ENCODE data around the gene GPC6. TPM values are rescaled to one million over a fixed set of nuclear protein-coding genes. Genes with fewer than 3 reads are reported as not detected.

Gene GPC6
- total RNA-seq, 2 experiments from 2014 or later, result not detected

DNA sequence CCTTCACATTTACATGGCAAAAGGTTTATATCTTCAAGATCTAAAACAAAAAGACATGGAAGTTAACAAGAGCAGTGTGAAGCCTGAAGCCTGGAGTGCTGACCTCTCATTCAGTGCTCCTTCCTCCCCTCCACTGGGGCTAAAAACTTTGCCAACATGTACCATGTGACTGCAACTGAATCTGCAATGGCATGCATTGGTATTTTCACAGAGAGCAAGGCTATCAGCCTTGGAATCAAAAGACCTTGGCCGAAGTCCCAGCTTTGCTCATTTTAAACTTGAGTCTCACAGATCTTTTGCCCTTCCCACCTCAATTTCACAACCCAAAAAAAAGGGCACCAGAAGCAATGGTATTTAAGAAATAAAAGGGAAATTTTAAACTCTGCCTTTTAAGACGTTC, 927.8 kb downstream of the GPC6 start:
- Histone ChIP-seq H4K20me1 (ENCODE audit: insufficient read depth, low read length) (no peaks in the 10 kb centered on the region), H2AFZ (ENCODE audit: low read length) (no peak overlapping the region), H3K4me2 (ENCODE audit: low read length) (no peak overlapping the region), H3K4me1 (ENCODE audit: insufficient read depth, low read length, poor library complexity, severe bottlenecking) (no peaks in the 10 kb centered on the region), H3K79me2 (ENCODE audit: insufficient read depth, low read depth, low read length) (no peaks in the 10 kb centered on the region), H3K27ac (ENCODE audit: low read depth, low read length, poor library complexity, severe bottlenecking) (no peak overlapping the region), H3K9me2 (ENCODE audit: insufficient read depth, low read length) (no peaks in the 10 kb centered on the region), H3K36me3 (ENCODE audit: insufficient read depth, low read length) (no peaks in the 10 kb centered on the region), H3K4me3 (ENCODE audit: low read depth, low read length, poor library complexity, severe bottlenecking) (no peak overlapping the region), H3K9me3 (ENCODE audit: low read length) (no peaks in the 10 kb centered on the region)
- DNase-seq (ENCODE audit: low spot score), result no peak
- intact Hi-C loops (cut with micrococcal nuclease; ENCODE audit: unreplicated experiment), result no loop called here
- BruUV-seq (replicated peaks), result no TSS peak
- TF ChIP-seq, protein P1, sequence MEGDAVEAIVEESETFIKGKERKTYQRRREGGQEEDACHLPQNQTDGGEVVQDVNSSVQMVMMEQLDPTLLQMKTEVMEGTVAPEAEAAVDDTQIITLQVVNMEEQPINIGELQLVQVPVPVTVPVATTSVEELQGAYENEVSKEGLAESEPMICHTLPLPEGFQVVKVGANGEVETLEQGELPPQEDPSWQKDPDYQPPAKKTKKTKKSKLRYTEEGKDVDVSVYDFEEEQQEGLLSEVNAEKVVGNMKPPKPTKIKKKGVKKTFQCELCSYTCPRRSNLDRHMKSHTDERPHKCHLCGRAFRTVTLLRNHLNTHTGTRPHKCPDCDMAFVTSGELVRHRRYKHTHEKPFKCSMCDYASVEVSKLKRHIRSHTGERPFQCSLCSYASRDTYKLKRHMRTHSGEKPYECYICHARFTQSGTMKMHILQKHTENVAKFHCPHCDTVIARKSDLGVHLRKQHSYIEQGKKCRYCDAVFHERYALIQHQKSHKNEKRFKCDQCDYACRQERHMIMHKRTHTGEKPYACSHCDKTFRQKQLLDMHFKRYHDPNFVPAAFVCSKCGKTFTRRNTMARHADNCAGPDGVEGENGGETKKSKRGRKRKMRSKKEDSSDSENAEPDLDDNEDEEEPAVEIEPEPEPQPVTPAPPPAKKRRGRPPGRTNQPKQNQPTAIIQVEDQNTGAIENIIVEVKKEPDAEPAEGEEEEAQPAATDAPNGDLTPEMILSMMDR (conservative IDR thresholded peaks at IDR 0.05; ENCODE audit: low read length), result no peak
- no peak for TF ChIP-seq EZH2phosphoT487 (IDR thresholded peaks at IDR 0.05; ENCODE audit: borderline replicate concordance, low read depth, low read length)
- POLR2A ChIA-PET, result no interaction called here
- CTCF ChIA-PET (ENCODE audit: unreplicated experiment), result no interaction called here

DNA sequence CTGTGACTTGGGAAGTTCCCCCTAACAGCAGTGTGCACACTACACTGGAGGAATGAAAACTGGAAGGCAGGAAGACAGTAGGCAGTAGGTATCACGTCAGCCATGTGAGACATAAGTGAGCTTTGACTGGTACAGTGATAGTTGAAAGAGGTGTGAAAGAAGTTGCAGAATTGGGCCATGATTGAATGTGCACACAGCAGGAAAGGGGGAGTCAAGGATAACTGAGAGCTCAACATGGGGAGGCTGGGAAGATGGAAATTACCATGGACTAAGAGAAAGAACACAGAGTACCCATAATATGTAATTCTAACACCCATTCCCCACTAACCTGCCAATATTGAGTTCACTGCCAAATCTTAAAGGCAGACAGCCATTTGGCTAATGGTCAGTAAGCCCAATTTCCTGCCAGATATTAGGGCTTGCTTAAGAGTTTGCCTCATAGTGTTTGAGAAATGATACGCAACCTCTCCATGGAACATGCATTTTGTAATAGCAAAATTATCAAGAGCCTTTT, 931.2 kb downstream of the GPC6 start:
- CTCF ChIA-PET (ENCODE audit: unreplicated experiment), result no interaction called here
- Histone ChIP-seq H3K27ac (ENCODE audit: low read depth, low read length, poor library complexity, severe bottlenecking) (no peak overlapping the region), H3K4me2 (ENCODE audit: low read length) (no peak overlapping the region), H3K9me3 (ENCODE audit: low read length) (no peaks in the 10 kb centered on the region), H3K4me1 (ENCODE audit: insufficient read depth, low read length, poor library complexity, severe bottlenecking) (no peaks in the 10 kb centered on the region), H3K9me2 (ENCODE audit: insufficient read depth, low read length) (no peaks in the 10 kb centered on the region), H4K20me1 (ENCODE audit: insufficient read depth, low read length) (no peaks in the 10 kb centered on the region), H3K4me3 (ENCODE audit: low read depth, low read length, poor library complexity, severe bottlenecking) (no peak overlapping the region), H2AFZ (ENCODE audit: low read length) (no peak overlapping the region), H3K36me3 (ENCODE audit: insufficient read depth, low read length) (no peaks in the 10 kb centered on the region), H3K79me2 (ENCODE audit: insufficient read depth, low read depth, low read length) (no peaks in the 10 kb centered on the region)
- intact Hi-C loops (cut with micrococcal nuclease; ENCODE audit: unreplicated experiment), result no loop called here
- no peak for DNase-seq (ENCODE audit: low spot score)
- no TSS peak for BruUV-seq (replicated peaks)
- POLR2A ChIA-PET, result no interaction called here
- TF ChIP-seq, protein P1 (conservative IDR thresholded peaks at IDR 0.05; ENCODE audit: low read length), result no peak
- no peak for TF ChIP-seq EZH2phosphoT487 (IDR thresholded peaks at IDR 0.05; ENCODE audit: borderline replicate concordance, low read depth, low read length)

DNA sequence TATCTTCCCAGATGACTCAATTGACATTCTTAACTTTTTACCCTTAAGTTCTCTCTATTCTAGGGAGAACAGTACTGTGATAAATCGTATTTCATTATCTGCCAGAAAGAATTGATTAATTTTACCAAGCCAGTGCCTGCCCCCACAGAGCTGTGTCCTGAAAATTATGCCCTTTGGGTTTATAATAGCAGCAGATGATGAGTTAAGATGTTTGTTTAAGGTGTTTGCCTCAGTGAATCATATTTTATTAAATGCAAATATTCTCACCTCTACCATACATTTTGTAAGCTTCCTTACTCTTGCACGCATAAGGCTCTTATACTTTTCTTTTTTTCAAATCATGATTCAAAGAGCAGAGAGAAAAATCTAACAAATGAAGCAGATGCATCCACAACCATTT, 934.3 kb downstream of the GPC6 start:
- ChIA-PET CTCF (ENCODE audit: unreplicated experiment) (no interaction called here), POLR2A (no interaction called here)
- intact Hi-C loops (cut with micrococcal nuclease; ENCODE audit: unreplicated experiment), result no loop called here
- Histone ChIP-seq H3K4me1 (ENCODE audit: insufficient read depth, low read length, poor library complexity, severe bottlenecking) (no peaks in the 10 kb centered on the region), H3K27ac (ENCODE audit: low read depth, low read length, poor library complexity, severe bottlenecking) (no peak overlapping the region), H3K9me3 (ENCODE audit: low read length) (no peaks in the 10 kb centered on the region), H3K4me2 (ENCODE audit: low read length) (no peak overlapping the region), H2AFZ (ENCODE audit: low read length) (no peak overlapping the region), H3K4me3 (ENCODE audit: low read depth, low read length, poor library complexity, severe bottlenecking) (no peak overlapping the region), H3K79me2 (ENCODE audit: insufficient read depth, low read depth, low read length) (no peaks in the 10 kb centered on the region), H3K36me3 (ENCODE audit: insufficient read depth, low read length) (no peaks in the 10 kb centered on the region), H3K9me2 (ENCODE audit: insufficient read depth, low read length) (no peaks in the 10 kb centered on the region), H4K20me1 (ENCODE audit: insufficient read depth, low read length) (no peaks in the 10 kb centered on the region)
- no peak for TF ChIP-seq EZH2phosphoT487 (IDR thresholded peaks at IDR 0.05; ENCODE audit: borderline replicate concordance, low read depth, low read length)
- TF ChIP-seq, protein P1 (conservative IDR thresholded peaks at IDR 0.05; ENCODE audit: low read length), result no peak
- BruUV-seq (replicated peaks), result no TSS peak
- no peak for DNase-seq (ENCODE audit: low spot score)

Measured in OCI-LY7 (cell line).